Glomerular visceral epithelial cell (primary cell): ENCODE results near the gene CD6.

Source experiments
- DNase-seq: peaks from one replicate; pipeline ENCODE4 v3.0.0-alpha.2; 2016; ENCODE audit errors: extremely low spot score

The CD6 gene

DNA sequence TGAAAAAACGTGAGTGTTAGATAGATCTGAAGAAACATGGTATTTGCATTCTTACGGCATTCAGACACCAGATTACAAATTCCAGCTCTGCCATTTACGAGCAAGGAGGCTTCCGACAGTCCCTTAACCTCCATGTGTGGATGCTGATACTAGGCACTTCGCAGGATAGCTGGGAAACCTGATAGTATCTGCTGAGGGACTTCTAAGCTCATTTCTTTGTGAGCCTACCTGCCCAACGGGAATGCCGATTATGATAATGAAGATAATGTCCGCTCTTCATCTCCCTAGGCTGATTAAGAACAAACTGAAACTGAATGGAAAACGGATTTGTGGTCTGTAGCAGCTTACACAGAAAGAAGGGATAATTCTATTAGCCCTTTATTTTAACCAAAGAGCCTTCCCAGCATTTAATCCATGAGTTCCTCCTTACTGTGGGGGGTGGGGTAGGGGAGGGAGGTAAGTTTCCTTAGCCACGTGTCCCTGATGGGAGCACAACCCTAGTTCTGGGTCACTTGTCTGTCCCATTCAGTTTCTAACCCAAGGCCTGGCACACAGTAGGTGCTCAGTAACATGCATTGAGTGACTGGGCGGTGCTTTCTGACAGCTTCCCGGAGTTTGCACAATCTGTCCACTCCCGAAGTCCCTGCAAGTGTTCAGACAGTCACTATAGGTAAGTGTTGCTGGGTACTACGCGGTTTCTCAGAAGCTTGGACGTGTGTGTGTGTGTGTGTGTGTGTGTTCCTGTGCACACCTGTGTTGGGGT lies 39.2 kb downstream of the CD6 start:
- DNase-seq, result no peak

DNA sequence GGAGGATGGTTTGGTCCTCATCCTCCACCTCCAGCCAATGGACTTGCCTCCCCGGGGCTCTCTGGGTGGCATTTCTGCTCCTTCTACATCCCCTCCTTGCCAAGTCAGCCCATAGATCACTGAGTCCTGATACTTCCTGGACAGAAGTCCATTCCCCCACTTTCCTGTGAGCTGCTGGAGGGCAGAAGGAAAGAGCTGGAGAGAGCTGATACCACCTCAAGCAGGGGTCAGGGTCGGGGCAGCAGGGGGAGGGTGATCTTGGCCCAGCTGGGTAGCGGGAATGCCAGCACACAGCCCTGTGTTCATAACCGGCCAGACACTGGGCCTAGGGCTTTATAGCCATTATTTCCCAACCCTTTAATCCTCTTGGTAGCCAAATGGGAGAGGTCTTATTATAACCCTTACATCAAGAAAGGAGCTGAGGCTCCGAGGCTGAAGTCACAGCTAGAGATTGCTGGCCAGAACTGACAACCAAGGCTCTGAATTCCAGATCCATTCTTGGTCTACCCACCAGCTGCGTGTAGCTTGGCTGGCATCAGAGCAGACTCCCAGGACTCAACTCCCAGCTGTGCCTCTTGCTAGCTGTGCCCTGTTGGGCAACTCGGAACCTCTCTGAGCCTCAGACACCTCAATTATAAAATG lies 39.9 kb downstream of the CD6 start:
- no peak for DNase-seq

DNA sequence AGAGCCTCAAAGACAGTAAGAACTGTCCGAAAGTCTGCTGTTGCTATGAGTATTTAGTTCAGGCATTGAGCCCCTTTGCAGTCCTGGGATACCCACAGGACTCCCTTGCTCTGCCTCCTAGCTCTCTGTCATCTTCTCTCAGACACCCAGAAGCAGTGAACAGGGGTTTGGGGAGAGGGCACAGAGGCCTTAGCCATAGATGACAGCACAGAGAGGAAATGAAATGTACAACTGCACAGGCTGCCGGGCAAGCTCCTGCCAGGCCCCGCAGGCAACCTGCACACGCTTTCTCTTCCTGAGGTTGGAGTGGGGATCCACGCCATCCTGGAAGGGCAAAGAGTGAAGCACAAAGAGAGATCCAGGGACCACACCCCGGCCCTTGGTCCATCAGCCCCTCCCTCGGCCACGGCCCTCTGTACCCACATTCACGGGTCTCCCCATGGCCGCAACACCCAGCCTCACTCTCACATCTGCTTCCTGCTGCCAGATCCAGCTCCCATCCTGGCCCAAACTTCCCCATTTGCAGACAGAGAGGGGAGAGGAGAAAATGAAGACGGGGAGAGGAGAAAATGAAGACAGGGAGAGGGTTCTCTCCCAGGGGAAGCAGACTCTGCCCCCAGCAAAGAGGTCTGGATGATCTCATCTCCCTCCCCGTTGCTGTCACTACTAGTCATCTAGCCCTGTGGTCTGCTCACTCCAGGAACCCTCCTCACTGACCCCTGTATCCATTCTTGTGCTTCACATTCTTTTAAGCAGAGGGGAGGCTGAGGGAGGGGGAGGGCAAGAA lies 40.7 kb downstream of the CD6 start:
- DNase-seq, result peak; percentile 53

DNA sequence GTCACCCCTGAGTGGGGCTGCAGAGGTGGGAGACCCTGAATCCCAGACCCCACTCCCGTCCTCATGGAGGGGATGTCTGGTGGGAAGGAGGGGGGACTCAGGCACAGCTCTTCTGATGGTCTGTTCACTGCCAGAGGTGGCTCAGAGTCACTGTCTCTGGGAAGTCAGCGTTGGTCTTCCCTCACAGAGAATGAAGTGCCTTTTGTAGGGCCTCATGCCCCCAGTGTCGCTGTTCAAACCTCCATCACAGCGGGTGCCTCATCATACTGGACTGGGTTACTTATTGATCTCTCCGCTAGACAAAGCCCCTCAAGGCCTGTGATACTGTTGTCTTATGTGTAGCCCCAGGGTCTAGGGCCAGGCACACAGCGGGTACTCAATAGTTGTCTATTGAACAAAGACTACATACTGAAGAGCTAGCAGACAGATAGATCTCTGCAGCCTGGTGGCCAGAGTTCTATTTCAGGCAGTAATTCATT lies 41.3 kb downstream of the CD6 start:
- DNase-seq, result no peak

DNA sequence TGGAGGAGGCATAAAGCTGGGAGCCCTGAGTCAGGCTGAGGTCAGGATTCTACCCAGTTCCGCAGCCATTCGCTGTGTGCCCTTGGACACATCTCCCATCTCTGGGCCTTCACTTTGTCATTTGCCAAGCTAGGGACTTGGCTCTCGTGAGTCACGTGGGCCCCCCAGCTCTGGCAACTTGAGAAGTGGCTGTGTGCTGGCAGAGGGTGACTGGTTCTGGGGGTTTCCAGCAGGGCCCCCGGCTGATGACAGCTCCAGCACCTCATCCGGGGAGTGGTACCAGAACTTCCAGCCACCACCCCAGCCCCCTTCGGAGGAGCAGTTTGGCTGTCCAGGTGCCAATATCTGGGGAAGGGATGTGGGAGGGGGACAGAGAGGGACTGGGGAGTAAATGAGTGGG lies 46.6 kb downstream of the CD6 start:
- DNase-seq, result no peak

DNA sequence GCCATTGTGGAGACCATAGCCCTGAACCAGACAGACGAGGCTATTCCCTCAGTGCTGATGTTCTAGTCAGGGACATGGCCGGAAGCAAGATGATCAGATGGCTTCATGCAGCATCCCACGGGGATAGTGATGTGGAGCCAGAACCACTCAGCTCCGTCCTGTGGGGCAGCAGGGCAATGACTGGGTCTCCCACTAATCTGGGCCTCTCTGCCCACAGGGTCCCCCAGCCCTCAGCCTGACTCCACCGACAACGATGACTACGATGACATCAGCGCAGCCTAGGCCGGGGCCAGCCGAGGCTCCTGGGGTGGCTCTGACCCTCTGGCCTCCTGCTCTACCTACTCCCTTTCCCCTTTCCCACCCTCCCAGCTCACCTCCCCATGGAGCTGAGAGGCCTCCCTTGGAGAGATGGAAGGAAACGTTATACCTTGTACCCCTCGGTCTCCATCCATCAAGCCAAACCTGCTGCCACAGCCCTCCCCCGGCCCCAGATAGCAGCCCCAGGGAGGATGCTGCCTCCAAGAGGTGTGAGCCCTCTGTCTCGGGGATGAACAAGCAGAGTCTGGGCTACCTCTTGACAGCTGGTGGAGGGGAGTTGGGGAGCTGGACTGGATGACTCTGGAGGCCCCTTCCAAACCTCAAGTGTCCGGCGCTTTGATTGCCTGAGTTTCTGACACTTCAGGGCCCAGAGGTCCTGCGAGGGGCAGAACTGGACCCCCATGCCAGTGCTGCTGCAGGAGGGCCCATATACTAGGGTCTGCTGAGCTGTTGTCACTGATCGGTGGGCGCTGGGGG lies 47.8 kb downstream of the CD6 start:
- no peak for DNase-seq

DNA sequence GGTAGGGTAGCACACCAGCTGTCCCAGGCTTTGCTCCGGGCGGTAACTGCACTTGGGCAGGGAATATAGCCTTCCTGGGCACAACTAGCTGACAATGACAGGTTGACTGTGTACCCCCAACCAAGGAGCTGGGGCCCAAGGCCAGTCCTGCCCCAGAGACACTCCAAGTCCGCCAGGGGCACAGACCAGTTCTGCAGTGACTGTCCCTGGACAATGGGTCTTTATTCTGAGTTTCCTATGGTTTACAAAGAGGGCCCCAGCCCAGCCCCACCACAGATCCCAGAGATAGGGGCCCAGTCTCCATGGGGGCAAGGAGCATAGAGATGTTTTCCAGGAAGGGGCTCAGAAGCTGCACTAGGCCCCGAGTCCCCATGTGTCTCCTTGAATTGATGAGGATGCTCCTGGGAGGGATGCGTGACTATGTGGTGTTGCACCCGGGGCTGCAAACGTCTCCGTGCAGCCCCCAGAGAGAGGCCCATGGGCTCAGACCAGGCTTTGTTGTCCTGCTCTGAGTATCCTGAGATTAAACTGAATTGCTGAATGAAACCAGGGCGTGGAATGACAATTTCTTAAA lies 48.4 kb downstream of the CD6 start:
- DNase-seq, result no peak

DNA sequence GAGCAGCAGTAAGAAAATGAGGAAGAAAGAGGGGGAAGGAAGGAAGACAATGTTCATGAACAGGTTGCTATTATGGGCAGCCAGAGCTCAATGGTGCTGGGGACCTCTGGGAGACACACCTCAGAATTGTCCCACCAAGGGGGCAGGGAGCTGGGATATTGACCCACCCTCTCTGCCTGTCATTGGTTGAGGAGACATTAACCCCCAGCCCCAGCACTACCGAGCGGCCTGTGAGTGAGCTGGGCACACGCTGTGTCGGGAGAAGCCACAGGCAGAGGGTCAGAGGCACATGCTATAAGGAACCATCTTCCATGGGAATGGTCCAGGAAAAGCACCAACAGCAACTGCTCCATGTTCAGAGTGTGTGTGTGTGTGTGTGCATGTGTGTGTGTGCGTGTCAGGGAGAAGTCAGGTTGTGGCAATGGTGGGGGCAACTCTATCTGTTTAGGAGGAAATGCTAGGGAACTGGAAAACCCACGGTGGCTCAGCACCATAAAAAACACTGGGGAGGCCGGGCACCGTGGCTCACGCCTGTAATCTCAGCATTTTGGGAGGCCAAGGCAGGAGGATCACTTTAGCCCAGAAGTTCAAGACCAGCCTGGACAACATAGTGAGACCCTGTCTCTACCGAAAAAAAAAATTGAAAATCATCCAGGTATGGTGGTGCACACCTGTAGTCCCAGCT lies 49.2 kb downstream of the CD6 start:
- DNase-seq, result no peak

DNA sequence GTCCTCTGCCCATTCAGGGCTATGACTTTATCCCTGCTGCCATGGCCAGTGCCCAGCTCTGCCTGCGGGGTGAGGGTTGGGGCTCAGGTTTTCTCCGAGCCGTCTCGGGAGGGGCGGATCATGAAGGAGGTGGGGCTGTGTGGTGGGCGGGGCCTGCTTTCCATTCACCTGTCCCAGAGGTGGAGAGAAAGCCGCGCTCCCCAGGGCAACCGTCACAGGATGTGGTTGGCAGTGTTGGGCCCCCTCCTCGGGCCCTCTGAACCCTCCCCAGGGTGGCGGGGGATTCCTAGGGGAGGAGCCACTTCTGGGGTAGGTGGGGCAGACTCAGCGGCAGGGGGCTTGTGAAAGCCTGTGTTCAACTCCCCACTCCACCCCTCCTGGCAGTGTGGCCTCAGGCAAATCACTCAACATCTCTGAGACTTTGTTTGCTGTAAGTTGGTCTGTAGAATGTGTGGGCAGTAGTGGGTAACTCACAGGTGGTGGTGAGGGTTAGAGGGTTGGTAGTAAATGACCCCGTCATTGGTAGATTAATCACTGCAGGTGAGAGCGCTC lies 50.3 kb downstream of the CD6 start:
- no peak for DNase-seq

DNA sequence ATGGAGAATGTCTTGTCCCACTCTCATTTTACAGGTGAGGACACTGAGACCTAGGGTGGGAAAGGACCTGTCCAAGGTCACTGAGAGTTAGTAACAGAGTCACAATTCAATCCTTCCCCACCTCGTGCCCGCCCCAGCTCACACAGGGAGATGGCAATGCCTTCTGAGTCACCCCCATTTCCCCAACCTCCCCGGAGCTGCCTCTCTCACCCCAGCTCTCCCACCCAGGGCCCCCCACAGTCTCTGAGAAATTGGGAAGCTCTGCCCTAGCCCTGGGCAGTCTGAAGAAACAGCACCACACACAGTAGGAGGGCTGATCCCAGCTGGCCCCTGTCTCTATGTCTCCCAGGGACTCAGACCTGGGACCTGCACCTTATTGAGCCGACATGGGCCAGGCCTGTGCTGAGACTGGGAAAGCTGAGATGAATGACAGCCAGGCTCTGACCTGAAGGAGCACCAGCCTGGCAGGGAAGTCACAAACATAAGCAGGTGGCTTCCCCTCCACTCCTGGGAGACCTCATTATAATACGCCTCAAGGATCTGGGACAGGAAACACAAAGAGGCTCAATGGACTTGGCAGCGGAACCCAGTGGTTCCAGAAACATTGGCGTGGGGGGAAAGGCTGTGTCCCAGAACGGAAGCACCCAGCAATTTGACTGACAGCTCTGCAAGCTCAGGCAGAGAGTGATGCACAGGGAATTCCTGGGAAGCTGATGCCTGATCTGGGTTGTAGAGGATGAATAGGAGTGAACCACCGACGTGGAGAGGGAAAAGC lies 51.0 kb downstream of the CD6 start:
- DNase-seq, result no peak

DNA sequence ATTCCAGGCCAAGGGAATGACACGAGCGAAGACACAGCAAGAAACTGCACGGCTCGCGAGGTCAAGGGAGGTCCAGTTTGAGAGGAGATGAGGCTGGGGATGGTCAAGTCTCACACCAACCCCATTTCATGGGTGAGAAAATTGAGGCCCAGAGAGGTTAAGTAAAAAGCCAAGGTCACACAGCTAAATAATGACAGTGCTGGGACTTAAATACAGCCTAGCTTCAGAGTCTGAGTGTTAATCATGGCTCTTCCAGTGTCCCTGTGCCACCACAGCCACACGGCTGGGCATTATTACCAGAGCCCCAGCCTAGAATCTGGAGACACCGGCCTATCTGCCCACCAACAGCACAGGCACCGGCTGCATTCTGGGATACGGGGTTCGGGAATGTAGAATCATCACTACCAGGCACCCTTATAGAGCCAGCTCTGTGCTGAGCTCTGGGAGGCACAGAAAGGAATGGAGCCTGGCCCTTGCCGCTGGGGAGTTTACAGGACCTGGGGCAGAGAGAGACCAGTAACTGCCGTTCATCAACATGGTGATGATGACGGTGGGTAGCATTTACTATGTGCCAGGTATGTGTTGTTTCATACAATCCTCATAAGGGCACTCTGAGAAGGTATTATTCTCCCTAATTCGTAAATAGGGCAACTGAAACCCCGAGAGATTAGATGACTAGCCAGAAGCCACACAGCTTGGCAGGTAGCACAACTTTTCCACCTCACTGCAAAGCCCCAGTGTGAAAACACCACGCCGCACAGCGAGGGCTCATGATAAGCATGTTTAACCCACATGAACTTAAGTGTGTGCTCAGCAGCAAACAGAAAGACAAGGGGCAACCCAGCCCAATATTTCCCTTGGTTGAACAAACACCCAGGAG lies 51.8 kb downstream of the CD6 start:
- no peak for DNase-seq

DNA sequence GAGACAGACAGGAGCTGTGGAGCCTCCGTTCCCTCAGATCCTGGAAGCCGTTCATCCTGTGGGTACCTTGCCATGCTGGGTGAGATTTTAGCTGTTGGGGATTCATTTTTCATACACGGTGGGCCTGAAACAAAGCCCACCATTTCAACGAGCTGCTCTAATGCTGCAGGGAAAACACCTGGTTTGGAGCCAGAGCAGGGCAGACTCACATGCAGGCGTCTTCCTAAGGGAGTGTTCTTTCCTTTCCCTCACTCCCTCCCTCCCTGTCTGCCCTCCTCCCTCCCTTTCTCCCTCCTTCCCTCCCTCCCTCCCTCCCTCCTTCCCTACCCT lies 52.5 kb downstream of the CD6 start:
- no peak for DNase-seq

DNA sequence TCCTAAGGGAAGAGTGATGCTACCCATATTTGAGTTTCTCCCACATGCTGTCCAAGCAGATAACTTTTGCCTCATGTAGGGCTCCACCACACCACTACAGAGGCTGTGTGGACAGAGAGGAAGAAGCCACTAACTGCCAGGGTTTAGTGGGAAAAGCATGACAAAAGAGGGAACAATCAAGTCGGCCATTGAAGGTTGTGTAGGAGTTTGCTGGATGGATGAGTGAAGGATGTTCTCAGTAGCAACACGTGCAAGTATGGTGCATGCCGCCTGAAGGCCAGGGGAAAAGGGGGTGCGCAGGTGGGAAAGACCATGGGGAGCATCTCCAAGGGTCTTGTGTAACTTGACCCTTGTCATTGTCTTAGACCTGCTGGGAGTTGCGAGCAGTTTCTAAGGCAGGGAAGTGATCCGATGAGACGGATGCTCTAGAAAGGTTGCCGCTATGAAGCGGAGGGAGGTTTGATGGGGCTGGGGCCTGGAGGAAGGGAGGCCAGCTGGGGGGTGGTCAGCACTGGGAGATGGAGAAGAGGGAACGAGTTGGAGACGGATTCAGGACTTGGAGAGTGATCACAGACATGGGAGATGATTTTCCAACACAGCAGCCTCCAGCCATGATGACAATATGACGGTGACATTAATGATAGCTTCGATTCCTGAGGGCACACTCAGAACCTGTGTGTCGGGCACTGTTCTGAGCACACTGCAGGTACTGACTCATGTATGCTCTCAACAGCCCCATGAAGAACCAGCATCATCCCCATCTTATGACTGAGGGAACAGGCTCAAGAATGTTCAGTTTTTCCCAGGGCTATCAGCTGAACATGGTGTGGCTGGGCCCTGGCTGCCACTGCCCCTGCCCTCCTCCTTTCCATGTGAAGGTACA lies 53.7 kb downstream of the CD6 start:
- no peak for DNase-seq

DNA sequence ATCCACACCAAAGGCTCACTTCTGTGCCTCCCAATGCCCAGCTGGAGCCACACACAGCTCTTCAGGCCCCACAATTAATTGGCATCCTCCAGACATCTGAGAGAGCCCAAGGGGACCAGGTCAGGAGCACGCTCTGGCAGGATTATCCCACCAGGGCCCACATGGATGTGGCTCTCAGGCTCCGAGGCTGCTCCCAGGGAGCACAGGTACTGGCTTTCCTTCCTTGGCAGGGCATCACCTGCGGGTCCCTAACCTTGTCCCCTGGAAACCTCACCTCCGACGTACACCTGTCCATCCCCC lies 54.3 kb downstream of the CD6 start:
- DNase-seq, result no peak

DNA sequence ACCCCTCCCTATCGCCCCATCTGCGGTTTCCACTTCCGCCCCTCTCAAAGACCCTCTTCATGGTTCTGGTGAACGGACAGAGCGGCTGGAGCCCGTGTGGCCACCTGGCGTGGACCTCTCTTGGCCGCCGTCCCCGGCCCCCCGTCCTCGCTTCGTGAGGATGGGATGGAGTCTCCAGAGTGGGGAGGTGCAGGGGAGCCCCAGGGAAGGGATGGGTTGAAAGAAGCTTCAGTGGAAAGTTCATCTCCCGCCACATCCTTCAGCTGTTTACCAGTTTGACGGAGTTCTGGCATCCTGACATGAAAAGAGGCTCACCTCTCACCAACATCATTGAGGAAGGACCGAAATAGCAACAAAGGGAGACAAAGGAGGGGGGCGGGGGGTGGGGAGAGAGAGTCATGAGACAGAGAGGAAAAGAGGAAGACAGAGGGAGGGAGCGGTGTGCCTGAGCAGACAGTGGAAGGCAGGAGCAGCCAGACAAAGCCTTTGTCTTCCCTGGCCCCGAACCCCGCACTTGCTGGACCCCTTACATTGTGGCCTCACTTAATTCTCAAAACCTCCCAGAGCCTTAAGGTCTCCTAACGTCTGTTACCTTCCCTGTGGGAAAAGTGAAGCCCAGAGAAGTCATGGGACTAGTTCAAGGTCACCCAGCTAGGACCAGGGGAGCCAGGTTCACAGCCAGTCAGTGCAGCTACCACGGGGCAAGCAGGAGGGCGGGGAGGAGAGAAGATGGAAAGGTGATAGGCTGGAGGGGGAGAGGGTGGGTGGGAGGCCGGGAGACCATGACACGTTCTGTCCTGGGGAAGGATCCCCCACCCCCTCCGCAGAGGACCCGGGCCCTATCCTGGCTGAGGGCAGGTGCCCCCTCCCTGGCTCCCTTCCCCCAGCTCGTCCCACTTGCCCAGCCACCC lies 54.9 kb downstream of the CD6 start:
- no peak for DNase-seq

DNA sequence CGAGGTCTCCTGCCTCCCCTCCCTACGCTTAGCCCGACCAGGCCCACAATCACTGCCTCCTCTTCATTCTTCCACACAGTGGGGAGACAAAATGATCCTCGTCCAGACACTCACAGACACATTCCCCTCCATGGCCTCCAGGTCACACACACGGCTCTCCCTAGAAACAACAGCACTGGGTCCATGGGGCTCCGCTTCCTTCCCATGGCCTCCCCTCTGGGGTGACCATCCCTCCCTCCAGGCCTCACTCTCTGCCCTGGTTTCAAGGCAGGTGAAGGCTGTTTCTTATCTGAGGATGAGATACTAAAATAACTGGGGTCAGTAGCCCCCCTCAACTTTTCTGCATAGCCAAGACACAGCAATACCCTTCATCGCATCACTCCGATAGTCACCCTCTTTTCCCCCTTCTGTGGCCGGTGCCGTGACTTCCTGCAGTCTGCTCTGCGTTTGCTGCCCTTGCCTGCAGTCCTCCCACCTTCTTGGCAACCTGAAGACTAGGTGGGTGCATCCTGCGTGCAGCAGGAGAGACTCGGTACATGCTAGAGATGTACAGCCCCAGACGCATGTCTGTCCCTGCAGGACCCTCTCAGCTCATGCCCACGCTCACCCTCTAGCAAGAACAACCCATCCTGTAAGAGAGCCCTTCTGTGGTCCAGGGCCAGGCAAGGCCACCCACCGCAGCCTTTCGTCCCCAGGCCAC lies 55.8 kb downstream of the CD6 start:
- no peak for DNase-seq
